NCI-H2227 (cell line): ENCODE measurements around the gene MPRIP.
"Not testable (repeated sequence)": the region's sequence is repeated elsewhere in the genome, so short reads cannot be mapped to it uniquely, and the experiment has no call there.

Experiments used
- DNase-seq: peaks from one replicate; lab custom pipeline; 2025; ENCODE audit not compliant: unreplicated experiment; lab: John Stamatoyannopoulos, UW

MPRIP gene

GRCh38 chr17:17042384-17042736 lies at the start of gene MPRIP:
Gene MPRIP, plus strand, starts transcription at chr17:17042457. Its CDS starts 392 bp downstream, at chr17:17042849.
- no peak for DNase-seq

- DNase-seq = no peak
These were observed 47.6 kb upstream of the MPRIP start for GRCh38 chr17:16994631-16995030.

GRCh38 chr17:16995930-16996329 lies 46.3 kb upstream of the MPRIP start:
- DNase-seq = no peak

GRCh38 chr17:16996726-16997125 lies 45.5 kb upstream of the MPRIP start:
- DNase-seq = not testable (repeated sequence)

- DNase-seq = no peak
These were observed 44.5 kb upstream of the MPRIP start for GRCh38 chr17:16997514-16998429.

- DNase-seq = no peak
These were observed 42.2 kb upstream of the MPRIP start for GRCh38 chr17:16999931-17000625.

GRCh38 chr17:17001076-17001777 lies 41.0 kb upstream of the MPRIP start:
- no peak for DNase-seq

GRCh38 chr17:17001874-17002520 lies 40.3 kb upstream of the MPRIP start:
- peak; percentile 65 for DNase-seq

- not testable (repeated sequence) for DNase-seq
These were observed 39.2 kb upstream of the MPRIP start for GRCh38 chr17:17002731-17003715.

GRCh38 chr17:17004251-17004996 lies 37.8 kb upstream of the MPRIP start:
- no peak for DNase-seq

- not testable (repeated sequence) for DNase-seq
These were observed 37.2 kb upstream of the MPRIP start for GRCh38 chr17:17004997-17005614.

GRCh38 chr17:17007891-17008290 lies 34.4 kb upstream of the MPRIP start:
- DNase-seq = not testable (repeated sequence)

- not testable (repeated sequence) for DNase-seq
These were observed 33.4 kb upstream of the MPRIP start for GRCh38 chr17:17008621-17009397.

GRCh38 chr17:17009972-17010371 lies 32.3 kb upstream of the MPRIP start:
- DNase-seq = not testable (repeated sequence)

- not testable (repeated sequence) for DNase-seq
These were observed 31.7 kb upstream of the MPRIP start for GRCh38 chr17:17010545-17011034.

GRCh38 chr17:17011043-17011907 lies 31.0 kb upstream of the MPRIP start:
- not testable (repeated sequence) for DNase-seq
